CD14-positive monocyte (primary cell): ENCODE data around the gene SNX13. TPM values are rescaled to one million over a fixed set of nuclear protein-coding genes. Genes with fewer than 3 reads are reported as not detected.
A peak's percentile ranks its signal among the peaks of the same experiment; 100 is the strongest.

Source experiments
- DNase-seq, 3 donors: peaks; one replicate each; pipeline ENCODE4 v3.0.0-alpha.2; 2011 to 2022
- H2AFZ ChIP-seq: 2 replicates; pipeline ENCODE4 v1.6.0; 2012; ENCODE audit warnings: mild to moderate bottlenecking, low read depth, low read length, inconsistent platforms; ENCODE audit not compliant: insufficient read depth, poor library complexity, severe bottlenecking
- H3K27ac ChIP-seq, 2 donors: 1 replicate in 1 of 2; 2 replicates in 1 of 2; pipeline ENCODE4 v1.5.1; 2012 to 2013; ENCODE audit warnings: low read length in 2 of 2, control low read depth in 1 of 2, inconsistent platforms in 1 of 2, low read depth in 1 of 2, mild to moderate bottlenecking in 1 of 2
- H3K27me3 ChIP-seq, 2 donors: one replicate each; pipeline versions ENCODE4 v1.6.0 to v1.6.1; 2011 to 2013; ENCODE audit warnings: low read length in 2 of 2; ENCODE audit not compliant: control insufficient read depth in 2 of 2, insufficient read depth in 2 of 2
- H3K36me3 ChIP-seq, 2 donors: replicated peaks in 1 of 2; 1 replicate in 1 of 2; 2 replicates in 1 of 2; pipeline versions ENCODE4 v1.5.1 to v1.6.1; 2012 to 2013; ENCODE audit warnings: low read length in 2 of 2, control low read depth in 1 of 2, inconsistent platforms in 1 of 2, mild to moderate bottlenecking in 1 of 2; ENCODE audit not compliant: insufficient read depth in 2 of 2, control insufficient read depth in 1 of 2
- H3K4me1 ChIP-seq, 2 donors: 1 replicate in 1 of 2; 2 replicates in 1 of 2; pipeline versions ENCODE4 v1.5.1 to v1.6.1; 2012 to 2013; ENCODE audit warnings: low read length in 2 of 2, control low read depth in 1 of 2, inconsistent platforms in 1 of 2, mild to moderate bottlenecking in 1 of 2, moderate library complexity in 1 of 2; ENCODE audit not compliant: insufficient read depth in 2 of 2, control insufficient read depth in 1 of 2
- H3K4me2 ChIP-seq: replicated peaks from 2 replicates; pipeline ENCODE3; 2012; ENCODE audit warnings: low read length, moderate library complexity, mild to moderate bottlenecking; ENCODE audit not compliant: poor library complexity, severe bottlenecking; ENCODE audit errors: extremely low read depth
- H3K4me3 ChIP-seq, 3 experiments: fragments of 200-600 bp in 1 of 3; sonication (generic) in 1 of 3; replicated peaks in 1 of 3; 1 replicate in 2 of 3; 2 replicates in 1 of 3; pipeline ENCODE4 v1.5.1; 2011 to 2013; ENCODE audit warnings: low read length in 3 of 3, mild to moderate bottlenecking in 3 of 3, control low read depth in 2 of 3, low read depth in 2 of 3, inconsistent platforms in 1 of 3, moderate library complexity in 1 of 3
- H3K79me2 ChIP-seq: 2 replicates; pipeline ENCODE4 v1.6.0; 2012; ENCODE audit warnings: mild to moderate bottlenecking, control low read depth, inconsistent platforms, low read length, moderate library complexity; ENCODE audit not compliant: insufficient read depth
- H3K9ac ChIP-seq: 2 replicates; pipeline ENCODE4 v1.6.0; 2017; ENCODE audit warnings: low read length, mild to moderate bottlenecking; ENCODE audit not compliant: insufficient read depth, poor library complexity, severe bottlenecking
- H3K9me3 ChIP-seq, 2 donors: replicated peaks in 1 of 2; 1 replicate in 1 of 2; 2 replicates in 1 of 2; pipeline versions ENCODE4 v1.5.1 to v1.6.1; 2012 to 2013; ENCODE audit warnings: low read length in 2 of 2, control low read depth in 1 of 2; ENCODE audit not compliant: control insufficient read depth in 1 of 2, insufficient read depth in 1 of 2
- H4K20me1 ChIP-seq: 2 replicates; pipeline ENCODE4 v1.6.0; 2012; ENCODE audit warnings: mild to moderate bottlenecking, low read length, control low read depth, moderate library complexity; ENCODE audit not compliant: insufficient read depth
- H3K27ac Mint-ChIP-seq, 7 donors: one replicate each; pipeline ENCODE4 v1.8.0; 2020; ENCODE audit warnings: mild to moderate bottlenecking in 7 of 7, mixed read lengths in 7 of 7, moderate library complexity in 6 of 7, inconsistent platforms in 2 of 7
- H3K27me3 Mint-ChIP-seq, 3 donors: one replicate each; pipeline ENCODE4 v1.8.0; 2021 to 2022; ENCODE audit warnings: low read depth in 3 of 3, mild to moderate bottlenecking in 3 of 3, mixed read lengths in 3 of 3, moderate library complexity in 3 of 3, inconsistent platforms in 1 of 3
- H3K36me3 Mint-ChIP-seq, 2 donors: one replicate each; pipeline ENCODE4 v1.8.0; 2020; ENCODE audit warnings: mixed read lengths in 2 of 2, inconsistent platforms in 1 of 2, mild to moderate bottlenecking in 1 of 2
- H3K4me1 Mint-ChIP-seq: one replicate; pipeline ENCODE4 v1.8.0; 2020; ENCODE audit warnings: mild to moderate bottlenecking, mixed read lengths
- H3K4me3 Mint-ChIP-seq, 2 donors: one replicate each; pipeline ENCODE4 v1.8.0; 2020; ENCODE audit warnings: mild to moderate bottlenecking in 2 of 2, mixed read lengths in 2 of 2, moderate library complexity in 1 of 2
- H3K9me3 Mint-ChIP-seq, 7 donors: one replicate each; pipeline ENCODE4 v1.8.0; 2020 to 2022; ENCODE audit warnings: mixed read lengths in 7 of 7, mild to moderate bottlenecking in 6 of 7, moderate library complexity in 6 of 7, inconsistent platforms in 2 of 7
- WGBS: methylation state at CpG from one replicate; pipeline ENCODE4 v1.1.5; 2013; ENCODE audit warnings: missing lambda C conversion rate; ENCODE audit not compliant: insufficient coverage; 5-methylcytosine and 5-hydroxymethylcytosine counted together
- intact Hi-C, 2 donors: fragments of 100-400 bp; cut with micrococcal nuclease; formaldehyde crosslinking; loops; one replicate each; pipeline versions ENCODE4 v1.15.0 to v1.15.1; 2023
- polyA plus RNA-seq, 3 donors: library from polyadenylated mRNA; depleted of rRNA in 1 of 3; unstranded in 2 of 3; stranded (reverse) in 1 of 3; fragments of 300-500 nt in 2 of 3; fragments of >200 nt in 1 of 3; fragmentation: Illumina TruSeq in 2 of 3; gene quantifications; 1 replicate in 2 of 3; 2 replicates in 1 of 3; pipeline ENCODE4 v1.2.3, GENCODE V29; 2012 to 2021
- TF ChIP-seq, protein P1 (sequence below): fragments of 200-600 bp; IDR thresholded peaks from one replicate; pipeline ENCODE4 v1.8.0; 2022; ENCODE audit warnings: antibody characterized with exemption, mild to moderate bottlenecking

SNX13 gene
- polyA plus RNA-seq, 3 donors = 12.1 to 31.3 (median 17.4) TPM

DNA sequence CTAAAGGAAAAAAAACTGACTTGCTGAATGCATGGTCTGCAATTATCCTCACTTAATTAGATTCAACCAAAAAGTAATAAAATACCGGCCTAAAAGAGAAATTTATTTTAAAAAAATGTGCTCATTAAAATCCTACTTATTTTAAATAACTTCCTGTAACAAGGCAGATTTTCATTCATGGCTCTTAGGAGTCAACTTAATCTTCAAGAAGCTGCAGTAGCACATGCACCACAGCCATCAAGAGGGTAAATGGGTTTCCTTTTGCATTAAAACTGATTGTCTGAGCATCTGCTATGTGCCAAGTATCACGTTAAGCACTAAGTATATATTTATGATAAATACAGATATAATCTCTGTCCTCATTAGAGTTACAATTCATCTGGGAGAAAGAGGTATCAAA is 69.9 kb downstream of the SNX13 start:
- intact Hi-C loops = no loop called here
- no peak overlapping the region for H3K27ac ChIP-seq
- TF ChIP-seq, protein P1, sequence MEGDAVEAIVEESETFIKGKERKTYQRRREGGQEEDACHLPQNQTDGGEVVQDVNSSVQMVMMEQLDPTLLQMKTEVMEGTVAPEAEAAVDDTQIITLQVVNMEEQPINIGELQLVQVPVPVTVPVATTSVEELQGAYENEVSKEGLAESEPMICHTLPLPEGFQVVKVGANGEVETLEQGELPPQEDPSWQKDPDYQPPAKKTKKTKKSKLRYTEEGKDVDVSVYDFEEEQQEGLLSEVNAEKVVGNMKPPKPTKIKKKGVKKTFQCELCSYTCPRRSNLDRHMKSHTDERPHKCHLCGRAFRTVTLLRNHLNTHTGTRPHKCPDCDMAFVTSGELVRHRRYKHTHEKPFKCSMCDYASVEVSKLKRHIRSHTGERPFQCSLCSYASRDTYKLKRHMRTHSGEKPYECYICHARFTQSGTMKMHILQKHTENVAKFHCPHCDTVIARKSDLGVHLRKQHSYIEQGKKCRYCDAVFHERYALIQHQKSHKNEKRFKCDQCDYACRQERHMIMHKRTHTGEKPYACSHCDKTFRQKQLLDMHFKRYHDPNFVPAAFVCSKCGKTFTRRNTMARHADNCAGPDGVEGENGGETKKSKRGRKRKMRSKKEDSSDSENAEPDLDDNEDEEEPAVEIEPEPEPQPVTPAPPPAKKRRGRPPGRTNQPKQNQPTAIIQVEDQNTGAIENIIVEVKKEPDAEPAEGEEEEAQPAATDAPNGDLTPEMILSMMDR = no peak
- H3K9me3 ChIP-seq = peaks cover 0 to 3% of the 10 kb centered on the region in 2 donors
- no peak overlapping the region for H3K27ac Mint-ChIP-seq
- no peak overlapping the region for H3K4me3 Mint-ChIP-seq
- peaks cover 76 to 84% of the 10 kb centered on the region in 2 donors for H3K36me3 Mint-ChIP-seq
- peaks cover 70 to 99% of the 10 kb centered on the region in 2 donors for H3K36me3 ChIP-seq
- H3K79me2 ChIP-seq = no peaks in the 10 kb centered on the region
- no peaks in the 10 kb centered on the region for H3K4me1 ChIP-seq
- no CpG with 5 or more reads among the region's 2 CpGs for WGBS
- no peak for DNase-seq
- peaks cover 0 to 8% (median 0%) of the 10 kb centered on the region in 7 donors for H3K9me3 Mint-ChIP-seq
- no peaks in the 10 kb centered on the region for H4K20me1 ChIP-seq
- no peaks in the 10 kb centered on the region for H3K27me3 ChIP-seq
- no peaks in the 10 kb centered on the region for H3K4me1 Mint-ChIP-seq
- no peak overlapping the region for H2AFZ ChIP-seq
- H3K27me3 Mint-ChIP-seq = no peaks in the 10 kb centered on the region
- H3K9ac ChIP-seq = no peak overlapping the region
- H3K4me3 ChIP-seq = no peak overlapping the region
- no peak overlapping the region for H3K4me2 ChIP-seq

DNA sequence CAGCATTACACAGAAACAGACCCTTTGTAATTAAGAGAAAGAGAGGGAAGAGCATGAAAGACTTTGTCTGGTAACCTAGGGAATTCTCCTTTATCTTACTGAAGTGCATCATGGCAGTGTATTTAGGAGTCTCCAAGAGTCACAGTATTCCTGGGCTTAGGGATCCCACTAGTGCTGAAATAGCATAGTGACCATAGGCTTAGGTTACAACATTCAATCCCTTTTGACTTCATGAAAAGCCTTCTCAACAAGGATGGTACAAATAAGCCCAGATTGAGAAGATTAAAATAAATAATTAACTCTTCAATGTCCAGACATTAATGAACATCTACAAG is 76.5 kb downstream of the SNX13 start:
- no peaks in the 10 kb centered on the region for H3K4me1 ChIP-seq
- H3K9me3 ChIP-seq = peaks cover 0 to 3% of the 10 kb centered on the region in 2 donors
- no peak for DNase-seq
- peak overlapping the region in 2 of 7 donors; percentile 9 to 48 for H3K27ac Mint-ChIP-seq
- H3K9ac ChIP-seq = no peak overlapping the region
- H3K27me3 ChIP-seq = no peaks in the 10 kb centered on the region
- H3K4me2 ChIP-seq = no peak overlapping the region
- TF ChIP-seq, protein P1 = no peak
- no peak overlapping the region for H3K4me3 Mint-ChIP-seq
- peaks cover 73 to 85% of the 10 kb centered on the region in 2 donors for H3K36me3 Mint-ChIP-seq
- peaks cover 6% of the 10 kb centered on the region for H3K4me1 Mint-ChIP-seq
- H2AFZ ChIP-seq = no peak overlapping the region
- peaks cover 15% of the 10 kb centered on the region for H4K20me1 ChIP-seq
- peak overlapping the region in 1 of 2 donors; percentile 30 for H3K27ac ChIP-seq
- no peaks in the 10 kb centered on the region for H3K27me3 Mint-ChIP-seq
- H3K9me3 Mint-ChIP-seq = peaks cover 0 to 7% (median 0%) of the 10 kb centered on the region in 7 donors
- H3K36me3 ChIP-seq = peaks cover 33 to 89% of the 10 kb centered on the region in 2 donors
- intact Hi-C loops = no loop called here
- H3K4me3 ChIP-seq = no peak overlapping the region
- H3K79me2 ChIP-seq = no peaks in the 10 kb centered on the region
